Ascending aorta (tissue), 2 donors: ENCODE measurements around the gene CEP126. TPM values are rescaled to one million over a fixed set of nuclear protein-coding genes. Genes with fewer than 3 reads are reported as not detected.

Experiments
- DNase-seq, 2 donors: peaks; one replicate each; pipeline ENCODE4 v3.0.0-alpha.2; 2019; ENCODE audit warnings: low spot score in 2 of 2
- H3K27ac ChIP-seq, 2 donors: fragments of 200-600 bp; sonication (generic); one replicate each; pipeline ENCODE4 v1.5.1; 2016 to 2017; ENCODE audit warnings: mild to moderate bottlenecking in 1 of 2
- H3K27me3 ChIP-seq: fragments of 200-600 bp; sonication (generic); one replicate; pipeline ENCODE4 v1.5.1; 2017
- H3K36me3 ChIP-seq, 2 donors: fragments of 200-600 bp; sonication (generic); one replicate each; pipeline ENCODE4 v1.5.1; 2016
- H3K4me1 ChIP-seq, 2 donors: fragments of 200-600 bp; sonication (generic); one replicate each; pipeline ENCODE4 v1.5.1; 2016 to 2017; ENCODE audit warnings: mild to moderate bottlenecking in 1 of 2
- H3K4me3 ChIP-seq, 2 donors: fragments of 200-600 bp; sonication (generic); one replicate each; pipeline ENCODE4 v1.5.1; 2016 to 2017; ENCODE audit warnings: mild to moderate bottlenecking in 1 of 2
- H3K9me3 ChIP-seq, 2 donors: fragments of 200-600 bp; sonication (generic); one replicate each; pipeline ENCODE4 v1.5.1; 2016
- CTCF ChIP-seq, 3 experiments: fragments of 200-600 bp in 2 of 3; fragments of 450-650 bp in 1 of 3; sonication (generic) in 2 of 3; IDR thresholded peaks; one replicate each; pipeline ENCODE4 v1.5.1; 2016 to 2019; ENCODE audit warnings: antibody characterized with exemption in 3 of 3, mild to moderate bottlenecking in 1 of 3, moderate library complexity in 1 of 3
- intact Hi-C: fragments of 100-400 bp; cut with DNase I; formaldehyde crosslinking; loops from one replicate; pipeline ENCODE4 v1.15.1; 2023
- total RNA-seq: library from RNA; depleted of rRNA; stranded (reverse); fragments of >200 nt; gene quantifications from one replicate; pipeline ENCODE4 v1.1.0, GENCODE V29; 2016

Gene CEP126
- total RNA-seq, 1 donor from 2014 or later, result 7.2 TPM

DNA sequence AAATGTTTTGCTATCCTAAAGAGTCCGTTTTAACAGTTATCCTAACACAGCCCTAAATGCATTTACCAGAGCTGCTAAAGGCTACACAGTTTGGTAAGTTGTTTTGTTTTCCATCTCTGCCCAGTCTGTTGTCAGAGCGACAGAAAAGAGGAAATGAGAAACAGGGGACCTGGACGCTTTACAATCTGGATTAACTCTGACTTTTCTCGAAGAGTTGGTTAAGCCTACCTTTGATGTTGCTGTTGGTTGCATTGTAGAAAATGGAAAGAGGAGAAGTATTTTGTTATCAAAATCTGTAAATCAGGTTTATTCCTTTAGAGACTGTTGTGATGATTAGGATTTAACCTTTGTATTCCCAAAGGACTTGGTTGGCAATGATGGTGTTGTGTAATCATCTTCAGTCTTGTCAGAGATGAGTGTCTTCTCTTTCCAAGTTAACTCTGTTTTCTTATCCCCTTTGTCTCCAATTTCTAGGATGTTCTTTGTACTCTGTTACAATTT, 1.0 kb downstream of the CEP126 start:
- H3K4me3 ChIP-seq, result peak overlapping the region; percentile 46 to 74
- intact Hi-C loops, result loop anchor here (2.0 to 10.0 kb wide), 5 partner anchors 54 to 1179 kb away; partner anchors contain the start of genes BIRC2, DCUN1D5 and YAP1
- no peak for TF ChIP-seq CTCF (IDR thresholded peaks at IDR 0.05)
- peaks cover 6 to 9% of the 10 kb centered on the region in 2 donors for H3K4me1 ChIP-seq
- H3K9me3 ChIP-seq, result no peaks in the 10 kb centered on the region
- H3K36me3 ChIP-seq, result no peaks in the 10 kb centered on the region
- no peaks in the 10 kb centered on the region for H3K27me3 ChIP-seq
- no peak for DNase-seq
- H3K27ac ChIP-seq, result peak overlapping the region; percentile 86 to 97

GRCh38 chr11:101916422-101916821, 1.6 kb downstream of the CEP126 start, which contains the start of gene ANGPTL5:
TSS of gene ANGPTL5 (minus strand) at chr11:101916522. CDS start at chr11:101907909, 8,613 bp downstream.
- Histone ChIP-seq H3K36me3 (no peaks in the 10 kb centered on the region), H3K4me3 (peak within 1 kb of the TSS; percentile 46 to 74), H3K4me1 (peaks cover 6 to 9% of the 10 kb centered on the region in 2 donors), H3K27me3 (no peaks in the 10 kb centered on the region), H3K9me3 (no peaks in the 10 kb centered on the region), H3K27ac (peak within 1 kb of the TSS; percentile 86 to 97)
- no peak for TF ChIP-seq CTCF (IDR thresholded peaks at IDR 0.05)
- intact Hi-C loops, result loop anchor here (5.0 to 10.0 kb wide), 4 partner anchors 54 to 1178 kb away; partner anchors contain the start of genes BIRC2 and DCUN1D5
- no peak for DNase-seq

- Histone ChIP-seq H3K4me3 (no peak overlapping the region), H3K4me1 (peaks cover 6 to 9% of the 10 kb centered on the region in 2 donors), H3K27me3 (no peaks in the 10 kb centered on the region), H3K9me3 (no peaks in the 10 kb centered on the region), H3K27ac (peak overlapping the region; percentile 54 to 97), H3K36me3 (peaks cover 0 to 4% of the 10 kb centered on the region in 2 donors)
- no peak for DNase-seq
- intact Hi-C loops, result loop anchor here (5.0 to 10.0 kb wide), 4 partner anchors 55 to 1178 kb away; partner anchors contain the start of genes BIRC2 and DCUN1D5
- no peak for TF ChIP-seq CTCF (IDR thresholded peaks at IDR 0.05)
These were observed 2.4 kb downstream of the CEP126 start for GRCh38 chr11:101917226-101917625.

- TF ChIP-seq CTCF (IDR thresholded peaks at IDR 0.05), result no peak
- Histone ChIP-seq H3K4me3 (no peak overlapping the region), H3K9me3 (no peaks in the 10 kb centered on the region), H3K4me1 (peaks cover 0 to 6% of the 10 kb centered on the region in 2 donors), H3K27me3 (no peaks in the 10 kb centered on the region), H3K36me3 (peaks cover 0 to 5% of the 10 kb centered on the region in 2 donors), H3K27ac (no peak overlapping the region)
- DNase-seq, result no peak
- intact Hi-C loops, result no loop called here
These were observed 6.2 kb downstream of the CEP126 start for GRCh38 chr11:101920992-101921391.

DNA sequence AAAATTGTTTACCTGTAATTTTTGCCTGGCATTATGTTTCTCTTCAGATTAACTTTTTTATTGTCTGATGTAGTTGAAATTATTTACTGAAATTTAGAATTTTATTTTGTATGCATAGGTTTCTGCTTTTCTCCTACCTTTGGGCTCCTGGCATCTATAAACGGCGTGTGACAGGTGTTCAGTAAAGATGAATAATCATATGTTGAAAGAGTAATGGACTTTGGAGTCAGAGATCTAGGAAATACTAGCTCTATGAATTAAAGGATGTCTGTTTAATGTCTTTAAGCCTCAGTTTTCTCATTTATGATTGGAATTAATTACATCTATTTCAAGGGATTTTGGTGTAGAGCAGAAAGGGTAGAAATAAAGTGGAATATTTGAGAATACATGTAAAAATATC, 8.7 kb downstream of the CEP126 start:
- Histone ChIP-seq H3K27me3 (no peaks in the 10 kb centered on the region), H3K9me3 (peaks cover 0 to 4% of the 10 kb centered on the region in 2 donors), H3K4me1 (no peaks in the 10 kb centered on the region), H3K36me3 (peaks cover 0 to 5% of the 10 kb centered on the region in 2 donors), H3K27ac (no peak overlapping the region), H3K4me3 (no peak overlapping the region)
- DNase-seq, result no peak
- intact Hi-C loops, result no loop called here
- TF ChIP-seq CTCF (IDR thresholded peaks at IDR 0.05), result no peak
